HepG2 (cell line): ENCODE results near the gene C2orf81. TPM values are rescaled to one million over a fixed set of nuclear protein-coding genes. Genes with fewer than 3 reads are reported as not detected.

ENCODE experiments used
- CBX2 ChIP-seq, 2 experiments: fragments of 200-600 bp in 1 of 2; sonication (generic); formaldehyde crosslinking in 1 of 2; IDR thresholded peaks; 2 replicates each; pipeline versions ENCODE4 v1.7.0 to v1.8.1; 2018 to 2022; ENCODE audit warnings: low read depth in 2 of 2, low read length in 1 of 2, mild to moderate bottlenecking in 1 of 2, missing genetic modification reagents in 1 of 2
- CBX5 ChIP-seq: sonication (generic); formaldehyde crosslinking; IDR thresholded peaks from 2 replicates; pipeline ENCODE4 v1.4.0; 2020; ENCODE audit warnings: missing genetic modification reagents, borderline replicate concordance
- GPN1 ChIP-seq: sonication (generic); formaldehyde crosslinking; IDR thresholded peaks from 2 replicates; pipeline ENCODE4 v1.5.1; 2020; ENCODE audit warnings: missing genetic modification reagents, borderline replicate concordance
- POLR2AphosphoS2 ChIP-seq: IDR thresholded peaks from 2 replicates; pipeline ENCODE4 v1.6.1; 2011; ENCODE audit warnings: low read depth, low read length, improper control_type of control experiment
- RFX5 ChIP-seq: IDR thresholded peaks from 2 replicates; pipeline ENCODE4 v1.6.1; 2011; ENCODE audit warnings: low read depth, low read length, improper control_type of control experiment
- SETDB1 ChIP-seq: sonication (generic); formaldehyde crosslinking; IDR thresholded peaks from 2 replicates; pipeline ENCODE4 v1.5.1; 2020; ENCODE audit warnings: missing genetic modification reagents, mild to moderate bottlenecking, borderline replicate concordance
- SKI ChIP-seq: fragments of 450-650 bp; IDR thresholded peaks from one replicate; pipeline ENCODE4 v1.6.1; 2018; ENCODE audit warnings: mild to moderate bottlenecking; ENCODE audit not compliant: partially characterized antibody
- ZEB1 ChIP-seq: IDR thresholded peaks from 2 replicates; pipeline ENCODE4 v1.6.1; 2012; ENCODE audit warnings: mild to moderate bottlenecking, low read depth, inconsistent platforms; ENCODE audit not compliant: insufficient replicate concordance
- ZNF207 ChIP-seq: fragments of 450-650 bp; IDR thresholded peaks from 2 replicates; pipeline ENCODE4 v1.6.1; 2016; ENCODE audit warnings: antibody characterized with exemption, borderline replicate concordance
- ZNF407 ChIP-seq: sonication (generic); formaldehyde crosslinking; IDR thresholded peaks from one replicate; pipeline ENCODE4 v1.5.1; 2020; ENCODE audit warnings: mild to moderate bottlenecking, missing genetic modification reagents; ENCODE audit errors: not compliant biosample characterization
- ZNF569 ChIP-seq: sonication (generic); formaldehyde crosslinking; IDR thresholded peaks from 2 replicates; pipeline ENCODE4 v1.5.0; 2020; ENCODE audit warnings: mild to moderate bottlenecking, missing genetic modification reagents, moderate library complexity, borderline replicate concordance
- polyA plus RNA-seq, 8 experiments: library from polyadenylated mRNA; depleted of rRNA in 3 of 8; stranded (reverse) in 7 of 8; unstranded in 1 of 8; fragments of >200 nt; fragmentation: Illumina TruSeq in 4 of 8; extraction: Trizol in 4 of 8; gene quantifications; 2 replicates each; pipeline versions ENCODE4 v1.2.1 to v1.2.3, GENCODE V29; 2011 to 2016; ENCODE audit warnings: low read depth in 4 of 8, missing spikeins in 1 of 8, mixed read lengths in 1 of 8; ENCODE audit not compliant: insufficient read depth in 1 of 8
- total RNA-seq, 5 experiments: library from RNA; depleted of rRNA; stranded (reverse); fragments of >200 nt; fragmentation: Illumina TruSeq; extraction: Trizol; gene quantifications; 2 replicates each; pipeline ENCODE4 v1.2.3, GENCODE V29; 2016; ENCODE audit warnings: low read depth in 1 of 5
- TF ChIP-seq, protein P1 (sequence below): sonication (generic); formaldehyde crosslinking; IDR thresholded peaks from 2 replicates; pipeline ENCODE4 v1.4.0; 2020; ENCODE audit warnings: missing genetic modification reagents
- TF ChIP-seq, protein P2 (sequence below): sonication (generic); formaldehyde crosslinking; conservative IDR thresholded peaks from 2 replicates; pipeline ENCODE4 v1.8.1; 2023; ENCODE audit warnings: missing genetic modification reagents
- TF ChIP-seq, protein P3 (sequence below): IDR thresholded peaks from 2 replicates; pipeline ENCODE4 v1.6.1; 2018; ENCODE audit warnings: missing genetic modification reagents, mild to moderate bottlenecking, missing compliant biosample characterization

Gene C2orf81
- total and polyA plus RNA-seq, 2 of the 13 experiments (the other 11 are each of a cell fraction or from before 2014, with no cell fraction given): 0.15 to 0.17 TPM

GRCh38 chr2:74379851-74380789, 41.3 kb downstream of the C2orf81 start, which contains the start of gene DCTN1 (continued):
- TF ChIP-seq GPN1 (no peak), SETDB1 (CRISPR knock-in tag) (no peak), POLR2AphosphoS2 (no peak), ZNF207 (no peak), CBX5 (CRISPR knock-in tag) (no peak), RFX5 (no peak), SKI (no peak), CBX2 (IDR thresholded peaks at IDR 0.05; ENCODE audit: low read depth, low read length) (no peak), CBX2 (CRISPR knock-in tag; IDR thresholded peaks at IDR 0.05; ENCODE audit: low read depth) (0 out of 2 replicates have a peak, but pooled peaks have one; percentile 34), ZNF569 (CRISPR knock-in tag) (no peak), ZEB1 (no peak), ZNF407 (CRISPR knock-in tag) (no peak)
- TF ChIP-seq, protein P1, sequence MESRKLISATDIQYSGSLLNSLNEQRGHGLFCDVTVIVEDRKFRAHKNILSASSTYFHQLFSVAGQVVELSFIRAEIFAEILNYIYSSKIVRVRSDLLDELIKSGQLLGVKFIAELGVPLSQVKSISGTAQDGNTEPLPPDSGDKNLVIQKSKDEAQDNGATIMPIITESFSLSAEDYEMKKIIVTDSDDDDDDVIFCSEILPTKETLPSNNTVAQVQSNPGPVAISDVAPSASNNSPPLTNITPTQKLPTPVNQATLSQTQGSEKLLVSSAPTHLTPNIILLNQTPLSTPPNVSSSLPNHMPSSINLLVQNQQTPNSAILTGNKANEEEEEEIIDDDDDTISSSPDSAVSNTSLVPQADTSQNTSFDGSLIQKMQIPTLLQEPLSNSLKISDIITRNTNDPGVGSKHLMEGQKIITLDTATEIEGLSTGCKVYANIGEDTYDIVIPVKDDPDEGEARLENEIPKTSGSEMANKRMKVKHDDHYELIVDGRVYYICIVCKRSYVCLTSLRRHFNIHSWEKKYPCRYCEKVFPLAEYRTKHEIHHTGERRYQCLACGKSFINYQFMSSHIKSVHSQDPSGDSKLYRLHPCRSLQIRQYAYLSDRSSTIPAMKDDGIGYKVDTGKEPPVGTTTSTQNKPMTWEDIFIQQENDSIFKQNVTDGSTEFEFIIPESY (CRISPR knock-in tag): 0 out of 2 replicates have a peak, but pooled peaks have one; percentile 31
- TF ChIP-seq, protein P2, sequence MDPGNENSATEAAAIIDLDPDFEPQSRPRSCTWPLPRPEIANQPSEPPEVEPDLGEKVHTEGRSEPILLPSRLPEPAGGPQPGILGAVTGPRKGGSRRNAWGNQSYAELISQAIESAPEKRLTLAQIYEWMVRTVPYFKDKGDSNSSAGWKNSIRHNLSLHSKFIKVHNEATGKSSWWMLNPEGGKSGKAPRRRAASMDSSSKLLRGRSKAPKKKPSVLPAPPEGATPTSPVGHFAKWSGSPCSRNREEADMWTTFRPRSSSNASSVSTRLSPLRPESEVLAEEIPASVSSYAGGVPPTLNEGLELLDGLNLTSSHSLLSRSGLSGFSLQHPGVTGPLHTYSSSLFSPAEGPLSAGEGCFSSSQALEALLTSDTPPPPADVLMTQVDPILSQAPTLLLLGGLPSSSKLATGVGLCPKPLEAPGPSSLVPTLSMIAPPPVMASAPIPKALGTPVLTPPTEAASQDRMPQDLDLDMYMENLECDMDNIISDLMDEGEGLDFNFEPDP (CRISPR knock-in tag): no peak
- TF ChIP-seq, protein P3, sequence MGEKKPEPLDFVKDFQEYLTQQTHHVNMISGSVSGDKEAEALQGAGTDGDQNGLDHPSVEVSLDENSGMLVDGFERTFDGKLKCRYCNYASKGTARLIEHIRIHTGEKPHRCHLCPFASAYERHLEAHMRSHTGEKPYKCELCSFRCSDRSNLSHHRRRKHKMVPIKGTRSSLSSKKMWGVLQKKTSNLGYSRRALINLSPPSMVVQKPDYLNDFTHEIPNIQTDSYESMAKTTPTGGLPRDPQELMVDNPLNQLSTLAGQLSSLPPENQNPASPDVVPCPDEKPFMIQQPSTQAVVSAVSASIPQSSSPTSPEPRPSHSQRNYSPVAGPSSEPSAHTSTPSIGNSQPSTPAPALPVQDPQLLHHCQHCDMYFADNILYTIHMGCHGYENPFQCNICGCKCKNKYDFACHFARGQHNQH (CRISPR knock-in tag): no peak
